Measurements from ENCODE around the gene DBNL. TPM values are rescaled to one million over a fixed set of nuclear protein-coding genes. Genes with fewer than 3 reads are reported as not detected.

DBNL gene
- polyA plus RNA-seq, 1 donor from 2014 or later: 124 TPM

- H2AFZ ChIP-seq (ENCODE audit: low read depth, low read length): no peak overlapping the region
- no peaks in the 10 kb centered on the region for H3K79me2 ChIP-seq (replicated peaks; ENCODE audit: insufficient read depth, low read length)
- no peaks in the 10 kb centered on the region for H3K9me2 ChIP-seq (ENCODE audit: insufficient read depth, low read length)
- H3K4me3 ChIP-seq (ENCODE audit: low read length): no peak overlapping the region
- no peaks in the 10 kb centered on the region for H3K36me3 ChIP-seq (ENCODE audit: insufficient read depth, low read length)
- no peak overlapping the region for H3K27ac ChIP-seq (ENCODE audit: low read length)
- no peak overlapping the region for H3K4me2 ChIP-seq (ENCODE audit: low read length)
- no peaks in the 10 kb centered on the region for H3F3A ChIP-seq (ENCODE audit: insufficient read depth, low read length, poor library complexity, severe bottlenecking)
- H4K20me1 ChIP-seq (ENCODE audit: insufficient read depth): no peaks in the 10 kb centered on the region
- H3K9ac ChIP-seq (ENCODE audit: low read length): no peak overlapping the region
- no peaks in the 10 kb centered on the region for H3K9me3 ChIP-seq (ENCODE audit: low read length)
- H3K27me3 ChIP-seq (ENCODE audit: insufficient read depth, low read depth, low read length): no peaks in the 10 kb centered on the region
- TF ChIP-seq SMC3 (conservative IDR thresholded peaks at IDR 0.05; ENCODE audit: poor library complexity) (no peak), REST (IDR thresholded peaks at IDR 0.05; ENCODE audit: borderline replicate concordance) (no peak), POLR2AphosphoS5 (IDR thresholded peaks at IDR 0.05) (no peak), EP300 (conservative IDR thresholded peaks at IDR 0.05; ENCODE audit: poor library complexity, severe bottlenecking) (no peak), RAD21 (conservative IDR thresholded peaks at IDR 0.05) (no peak), EZH2 (IDR thresholded peaks at IDR 0.05; ENCODE audit: borderline replicate concordance, insufficient read depth, low read length, poor library complexity, severe bottlenecking) (no peak), CTCF (IDR thresholded peaks at IDR 0.05; ENCODE audit: poor library complexity, severe bottlenecking) (no peak), MXI1 (conservative IDR thresholded peaks at IDR 0.05; ENCODE audit: poor library complexity, severe bottlenecking) (no peak), TAF1 (IDR thresholded peaks at IDR 0.05; ENCODE audit: low read depth) (no peak)
Measured at GRCh38 chr7:44064791-44065430, 20.4 kb downstream of the DBNL start.

- no peak within 1 kb of the TSS for H2AFZ ChIP-seq (ENCODE audit: low read depth, low read length)
- no peak within 1 kb of the TSS for H3K27ac ChIP-seq (ENCODE audit: low read length)
- H3K4me3 ChIP-seq (ENCODE audit: low read length): no peak within 1 kb of the TSS
- no peaks in the 10 kb centered on the region for H3K27me3 ChIP-seq (ENCODE audit: insufficient read depth, low read depth, low read length)
- H3F3A ChIP-seq (ENCODE audit: insufficient read depth, low read length, poor library complexity, severe bottlenecking): no peaks in the 10 kb centered on the region
- no peak for TF ChIP-seq CTCF (IDR thresholded peaks at IDR 0.05; ENCODE audit: poor library complexity, severe bottlenecking)
- TF ChIP-seq POLR2AphosphoS5 (IDR thresholded peaks at IDR 0.05): no peak
- TF ChIP-seq EZH2 (IDR thresholded peaks at IDR 0.05; ENCODE audit: borderline replicate concordance, insufficient read depth, low read length, poor library complexity, severe bottlenecking): no peak
- TF ChIP-seq SMC3 (conservative IDR thresholded peaks at IDR 0.05; ENCODE audit: poor library complexity): no peak
- no peak for TF ChIP-seq MXI1 (conservative IDR thresholded peaks at IDR 0.05; ENCODE audit: poor library complexity, severe bottlenecking)
- TF ChIP-seq TAF1 (IDR thresholded peaks at IDR 0.05; ENCODE audit: low read depth): no peak
- no peak for TF ChIP-seq EP300 (conservative IDR thresholded peaks at IDR 0.05; ENCODE audit: poor library complexity, severe bottlenecking)
- H4K20me1 ChIP-seq (ENCODE audit: insufficient read depth): no peaks in the 10 kb centered on the region
- H3K79me2 ChIP-seq (replicated peaks; ENCODE audit: insufficient read depth, low read length): no peaks in the 10 kb centered on the region
- no peak within 1 kb of the TSS for H3K9ac ChIP-seq (ENCODE audit: low read length)
- H3K9me3 ChIP-seq (ENCODE audit: low read length): no peaks in the 10 kb centered on the region
- H3K9me2 ChIP-seq (ENCODE audit: insufficient read depth, low read length): no peaks in the 10 kb centered on the region
- no peaks in the 10 kb centered on the region for H3K36me3 ChIP-seq (ENCODE audit: insufficient read depth, low read length)
- H3K4me2 ChIP-seq (ENCODE audit: low read length): no peak within 1 kb of the TSS
Measured at GRCh38 chr7:44065431-44066110, 21.1 kb downstream of the DBNL start, which contains the start of gene PGAM2. Gene PGAM2 (minus strand): TSS chr7:44065567. CDS start chr7:44065529, 38 bp downstream.

All from neural cell (in vitro differentiated cells).